RWPE1 (cell line): ENCODE data around the gene NANOG.
"Not testable (repeated sequence)": the region's sequence is repeated elsewhere in the genome, so short reads cannot be mapped to it uniquely, and the experiment has no call there.

Experiments used
- CTCF ChIA-PET: fragments of 350-600 bp; sonication (Branson Sonifier 250); formaldehyde crosslinking; extraction: SDS; loops from one replicate; lab custom pipeline; 2021; lab: Yijun Ruan, JAX
- POLR2A ChIA-PET: fragments of 400-600 bp; formaldehyde crosslinking; extraction: SDS; loops from one replicate; lab custom pipeline; 2020; ENCODE audit warnings: antibody characterized with exemption; ENCODE audit not compliant: low non-redundant PET; lab: Yijun Ruan, JAX
- DNase-seq: peaks from one replicate; pipeline ENCODE4 v3.0.0; 2012; ENCODE audit warnings: low spot score
- H3K27ac ChIP-seq: fragments of 450-650 bp; 2 replicates; pipeline ENCODE4 v1.5.1; 2017
- CTCF ChIP-seq: fragments of 450-650 bp; conservative IDR thresholded peaks from 2 replicates; pipeline ENCODE4 v1.5.1; 2017; ENCODE audit warnings: low read depth, mild to moderate bottlenecking

The NANOG gene

GRCh38 chr12:7787574-7788293 lies 1.5 kb upstream of the NANOG start:
- ChIA-PET CTCF (interaction anchor here (0.6 kb wide), 1 partner anchor 434 kb away, joined by 3 read pairs; no protein-coding TSS in a partner anchor), POLR2A (no interaction called here)
- TF ChIP-seq CTCF, result no peak
- no peak for DNase-seq
- no peak overlapping the region for H3K27ac ChIP-seq

- ChIA-PET CTCF (interaction anchor here (0.6 kb wide), 1 partner anchor 434 kb away, joined by 3 read pairs; no protein-coding TSS in a partner anchor), POLR2A (no interaction called here)
- TF ChIP-seq CTCF, result no peak
- DNase-seq, result no peak
- no peak overlapping the region for H3K27ac ChIP-seq
Observed at GRCh38 chr12:7788294-7788660, 925 bp upstream of the NANOG start.

- CTCF ChIA-PET, result no interaction called here
- TF ChIP-seq CTCF, result no peak
- POLR2A ChIA-PET, result no interaction called here
- H3K27ac ChIP-seq, result no peak overlapping the region
- no peak for DNase-seq
Observed at GRCh38 chr12:7793211-7793610, 4.0 kb downstream of the NANOG start.

GRCh38 chr12:7797269-7797668 lies 8.1 kb downstream of the NANOG start:
- DNase-seq, POLR2A ChIA-PET, CTCF ChIA-PET, H3K27ac ChIP-seq: not testable (repeated sequence)

GRCh38 chr12:7797698-7798398 lies 8.6 kb downstream of the NANOG start:
- DNase-seq, result no peak
- TF ChIP-seq CTCF, result no peak
- ChIA-PET POLR2A (no interaction called here), CTCF (no interaction called here)
- no peak overlapping the region for H3K27ac ChIP-seq

- H3K27ac ChIP-seq, POLR2A ChIA-PET, CTCF ChIA-PET, DNase-seq: not testable (repeated sequence)
Observed at GRCh38 chr12:7798750-7799308, 9.6 kb downstream of the NANOG start.

- no peak for TF ChIP-seq CTCF
- DNase-seq, result no peak
- ChIA-PET CTCF (interaction anchor here (0.6 kb wide), 1 partner anchor 96 kb away, joined by 4 read pairs; no protein-coding TSS in a partner anchor), POLR2A (no interaction called here)
- H3K27ac ChIP-seq, result no peak overlapping the region
Observed at GRCh38 chr12:7801460-7801859, 12.3 kb downstream of the NANOG start.

- CTCF ChIA-PET, result interaction anchor here (0.6 to 1.7 kb wide), 5 partner anchors 17 to 90 kb away, joined by 3 to 7 read pairs (median 3); no protein-coding TSS in a partner anchor
- POLR2A ChIA-PET, H3K27ac ChIP-seq, DNase-seq: not testable (repeated sequence)
Observed at GRCh38 chr12:7806319-7806718, 17.1 kb downstream of the NANOG start.
